ENCODE measurements around the gene LCN12. TPM values are rescaled to one million over a fixed set of nuclear protein-coding genes. Genes with fewer than 3 reads are reported as not detected.

LCN12 gene
- total RNA-seq, 2 donors from 2014 or later = 7.0 to 11.9 TPM

DNA sequence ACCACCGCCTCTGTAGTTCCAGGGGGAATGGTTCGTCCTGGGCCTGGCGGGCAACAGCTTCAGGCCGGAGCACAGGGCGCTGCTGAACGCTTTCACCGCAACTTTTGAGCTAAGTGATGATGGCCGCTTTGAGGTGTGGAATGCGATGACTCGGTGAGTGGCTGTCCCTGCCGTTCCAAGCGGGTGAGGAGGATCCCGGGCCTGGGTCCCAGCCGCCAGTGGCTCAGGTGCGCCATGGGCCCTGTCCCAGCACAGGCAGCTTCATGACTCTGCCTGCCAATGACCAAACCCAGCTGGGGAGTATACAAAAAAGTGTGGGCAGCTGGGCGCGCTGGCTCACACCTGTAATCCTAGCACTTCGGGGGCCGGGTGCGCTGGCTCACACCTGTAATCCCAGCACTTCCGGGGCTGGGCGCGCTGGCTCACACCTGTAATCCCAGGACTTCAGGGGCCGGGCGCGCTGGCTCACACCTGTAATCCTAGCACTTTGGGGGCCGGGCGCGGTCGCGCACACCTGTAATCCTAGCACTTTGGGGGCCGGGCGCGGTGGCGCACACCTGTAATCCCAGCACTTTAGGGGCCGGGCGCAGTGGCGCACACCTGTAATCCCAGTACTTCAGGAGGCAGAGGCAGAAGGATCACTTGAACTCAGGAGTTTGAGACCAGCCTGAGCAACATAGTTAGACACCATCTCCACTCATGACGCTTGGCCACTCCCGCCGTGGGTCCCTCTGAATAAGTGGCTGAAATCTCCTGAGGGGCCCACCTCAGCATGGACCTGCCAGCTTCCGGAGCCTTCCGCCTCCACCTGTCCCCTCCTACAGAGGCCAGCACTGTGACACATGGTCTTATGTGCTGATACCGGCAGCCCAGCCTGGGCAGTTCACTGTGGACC is 1.1 kb downstream of the LCN12 start:
- DNase-seq (no peak), ATAC-seq (no peak)
- intact Hi-C loops (cut with DNase I) = no loop called here

GRCh38 chr9:136953771-136954269 is 1.7 kb downstream of the LCN12 start:
- intact Hi-C loops (cut with DNase I) = no loop called here
- DNase-seq (no peak), ATAC-seq (no peak)

- intact Hi-C loops (cut with DNase I) = no loop called here
- DNase-seq (no peak), ATAC-seq (no peak)
Measured at GRCh38 chr9:136954270-136955083, 2.4 kb downstream of the LCN12 start.

GRCh38 chr9:136955202-136955942 is 3.3 kb downstream of the LCN12 start:
- DNase-seq = no peak
- intact Hi-C loops (cut with DNase I) = no loop called here
- ATAC-seq = no peak

GRCh38 chr9:136955943-136956335 is 3.9 kb downstream of the LCN12 start:
- ATAC-seq (no peak), DNase-seq (no peak)
- intact Hi-C loops (cut with DNase I) = no loop called here

DNA sequence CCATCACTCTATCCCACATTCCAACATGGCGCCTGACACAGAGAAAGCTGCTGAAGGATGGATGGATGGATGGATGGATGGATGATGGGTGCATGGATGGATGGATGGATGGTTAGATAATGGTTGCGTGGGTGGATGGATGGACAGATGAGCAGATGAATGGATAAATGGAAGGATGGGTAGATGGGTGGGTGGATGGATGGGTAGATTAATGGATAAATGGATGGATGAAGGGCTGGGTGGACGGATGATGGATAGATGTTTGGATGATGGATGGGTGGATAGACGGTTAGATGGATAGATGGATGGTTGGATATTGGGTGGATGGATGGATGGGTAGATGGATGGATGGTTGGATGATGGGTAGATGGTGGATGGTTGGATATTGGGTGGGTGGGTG is 4.5 kb downstream of the LCN12 start:
- DNase-seq (no peak), ATAC-seq (no peak)
- intact Hi-C loops (cut with DNase I) = no loop called here

GRCh38 chr9:136957461-136957860 is 5.4 kb downstream of the LCN12 start:
- ATAC-seq (no peak), DNase-seq (no peak)
- intact Hi-C loops (cut with DNase I) = no loop called here

GRCh38 chr9:136957901-136958300 is 5.8 kb downstream of the LCN12 start:
- intact Hi-C loops (cut with DNase I) = no loop called here
- ATAC-seq = no peak
- no peak for DNase-seq

DNA sequence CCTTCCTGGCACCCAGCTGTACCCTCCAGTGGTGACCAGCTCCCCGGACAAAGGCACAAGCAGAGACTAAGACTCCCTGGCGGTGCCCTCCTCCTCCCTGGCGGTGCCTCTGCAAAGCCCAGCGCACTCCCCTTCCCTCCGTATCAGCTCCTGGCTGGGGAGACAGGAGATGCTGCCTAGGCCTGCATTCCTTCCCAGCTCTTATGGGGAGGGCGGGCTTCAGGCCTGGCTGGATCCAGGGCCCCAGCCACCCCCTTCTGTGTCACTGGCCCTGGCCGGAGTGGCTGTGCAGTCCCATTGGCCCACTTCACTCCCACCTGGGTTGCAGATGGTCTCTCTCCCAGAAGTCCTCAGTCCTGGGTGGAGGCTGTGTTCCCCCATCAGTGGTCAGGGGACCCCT is 6.4 kb downstream of the LCN12 start:
- intact Hi-C loops (cut with DNase I) = no loop called here
- ATAC-seq = no peak
- no peak for DNase-seq

GRCh38 chr9:136958898-136959850 is 7.1 kb downstream of the LCN12 start:
- no peak for DNase-seq
- ATAC-seq = no peak
- intact Hi-C loops (cut with DNase I) = no loop called here

DNA sequence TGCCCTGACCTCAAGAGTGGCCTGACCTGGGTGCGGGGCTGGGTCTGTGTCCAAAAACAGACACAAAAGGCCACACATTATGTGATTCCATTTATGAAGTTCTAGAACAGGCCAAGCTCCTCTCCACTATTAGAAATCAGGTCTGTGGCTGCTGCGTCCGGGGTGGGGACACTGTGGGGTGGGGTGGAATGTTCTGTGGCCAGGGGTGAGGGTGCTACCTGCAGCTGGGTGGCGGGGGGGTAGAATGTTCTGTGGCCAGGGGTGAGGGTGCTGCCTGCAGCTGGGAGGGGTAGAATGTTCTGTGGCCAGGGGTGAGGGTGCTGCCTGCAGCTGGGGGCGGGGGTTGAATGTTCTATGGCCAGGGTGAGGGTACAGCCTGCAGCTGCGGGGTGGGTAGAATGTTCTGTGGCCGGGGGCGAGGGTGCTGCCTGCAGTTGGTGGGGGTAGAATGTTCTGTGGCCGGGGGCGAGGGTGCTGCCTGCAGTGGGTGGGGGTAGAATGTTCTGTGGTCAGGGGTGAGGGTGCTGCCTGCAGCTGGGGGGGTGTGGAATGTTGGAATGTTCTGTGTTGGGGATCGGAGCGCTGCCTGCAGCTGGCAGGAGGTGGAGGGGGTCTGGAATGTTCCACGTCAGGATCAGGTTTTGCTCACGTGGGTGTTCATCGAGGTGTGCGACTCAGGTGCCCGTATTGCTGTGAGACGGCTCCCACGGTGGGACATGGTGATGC is 8.3 kb downstream of the LCN12 start:
- DNase-seq (no peak), ATAC-seq (no peak)
- intact Hi-C loops (cut with DNase I) = no loop called here

DNA sequence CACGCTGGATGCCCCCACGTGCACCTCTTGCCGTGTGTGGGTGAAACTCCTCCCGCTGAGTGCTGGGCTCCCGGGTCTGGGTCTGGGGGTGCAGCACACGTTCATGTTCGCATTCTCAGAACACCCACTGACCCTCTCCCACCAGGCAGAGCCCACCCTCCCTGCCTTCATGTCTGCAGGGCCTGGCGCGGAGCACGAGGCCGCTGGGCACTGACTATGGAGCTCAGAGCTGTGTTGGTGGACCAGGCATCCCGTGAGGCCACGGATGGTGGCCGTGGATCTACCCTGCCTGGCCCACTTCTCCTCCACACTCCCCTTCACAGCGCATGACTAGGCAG is 8.8 kb downstream of the LCN12 start:
- intact Hi-C loops (cut with DNase I) = no loop called here
- DNase-seq (no peak), ATAC-seq (peak in 1 of 2 donors; percentile 2)

DNA sequence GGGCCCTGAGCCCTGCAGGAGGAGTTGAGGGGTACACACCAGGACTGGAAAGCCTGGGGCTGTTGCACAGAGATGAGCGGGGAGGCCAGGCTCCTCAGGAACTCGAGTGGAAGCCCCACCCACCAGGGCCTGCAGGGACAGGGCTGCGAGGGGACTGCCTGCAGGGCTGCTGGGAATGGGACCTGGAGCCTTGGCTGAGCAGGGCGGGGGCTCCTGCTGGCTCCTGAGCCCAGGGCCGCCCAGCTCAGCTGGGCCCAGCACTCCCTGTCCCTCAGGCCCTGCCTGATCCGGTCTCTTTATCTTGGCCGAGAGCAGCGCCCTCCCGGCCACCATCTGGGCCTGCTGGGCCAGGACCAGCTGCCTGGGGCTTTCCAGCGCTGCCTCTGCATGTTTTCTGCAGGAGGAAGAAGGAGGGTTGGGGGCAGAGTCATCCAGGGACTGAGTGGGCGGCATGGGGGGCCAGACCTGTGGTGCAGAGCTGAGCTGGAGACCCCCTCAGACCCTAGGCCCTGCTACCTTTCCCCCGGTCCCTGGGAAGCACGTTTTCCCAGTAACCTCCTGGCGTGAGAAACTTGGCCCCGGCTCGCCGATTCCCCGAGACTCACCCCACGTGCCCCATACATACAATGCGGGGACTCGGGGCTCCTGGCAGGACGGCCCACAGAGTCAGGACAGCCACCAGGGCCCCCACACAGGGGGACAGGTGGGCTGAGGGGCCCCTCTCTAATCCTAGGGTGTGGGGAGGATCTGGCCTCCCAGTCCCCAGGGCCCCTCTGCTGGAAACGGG is 9.4 kb downstream of the LCN12 start:
- intact Hi-C loops (cut with DNase I) = no loop called here
- ATAC-seq (peak; percentile 79 to 93), DNase-seq (peak; percentile 68)

GRCh38 chr9:136962163-136962562 is 10.1 kb downstream of the LCN12 start:
- intact Hi-C loops (cut with DNase I) = no loop called here
- DNase-seq (no peak), ATAC-seq (no peak)

DNA sequence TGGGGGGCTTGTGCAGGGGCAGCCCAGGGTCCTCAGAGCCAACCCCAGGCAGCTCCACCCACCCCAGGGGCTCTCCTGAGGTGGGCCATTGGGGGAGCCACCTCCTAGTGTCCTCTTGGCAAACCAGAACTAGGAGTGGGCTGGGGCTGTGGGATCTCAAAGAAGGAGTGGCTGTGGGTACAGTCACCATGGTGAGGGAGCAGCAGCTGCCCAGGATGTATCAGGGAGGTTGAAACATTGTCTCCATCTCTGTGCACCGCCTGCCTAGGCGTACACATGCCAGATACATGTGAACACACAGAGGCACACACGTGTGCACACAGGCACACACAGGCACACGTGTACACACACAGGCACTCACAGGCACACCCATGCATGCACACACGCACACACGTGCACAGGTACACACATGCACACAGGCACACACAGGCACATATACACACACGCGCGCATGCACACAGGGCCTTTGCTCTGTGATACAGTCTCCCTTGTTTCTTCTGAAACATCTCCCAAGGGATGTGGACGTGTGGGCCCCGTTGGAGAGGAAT is 10.7 kb downstream of the LCN12 start:
- DNase-seq = no peak
- intact Hi-C loops (cut with DNase I) = no loop called here
- no peak for ATAC-seq

DNA sequence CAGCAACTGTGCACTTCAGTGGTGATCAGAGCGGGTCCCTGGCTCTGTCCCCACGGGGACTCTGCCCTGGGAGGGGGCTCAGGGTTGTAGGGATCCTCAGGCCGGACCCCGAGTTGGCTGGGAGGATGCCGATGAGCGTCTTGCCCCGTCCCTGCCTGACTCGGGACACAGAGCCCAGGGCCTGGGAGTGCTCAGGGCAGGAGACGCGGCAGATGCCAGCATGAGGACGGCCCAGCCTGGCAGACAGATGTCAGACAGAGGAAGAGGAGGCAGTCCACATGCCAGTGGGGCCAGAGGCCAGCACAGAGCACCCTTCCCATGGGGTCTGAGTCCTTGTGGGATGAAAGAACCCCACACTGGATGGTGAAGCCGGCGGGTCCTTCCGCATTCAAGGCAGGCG is 11.3 kb downstream of the LCN12 start:
- ATAC-seq = no peak
- intact Hi-C loops (cut with DNase I) = no loop called here
- no peak for DNase-seq

- DNase-seq (no peak), ATAC-seq (no peak)
- intact Hi-C loops (cut with DNase I) = no loop called here
Measured at GRCh38 chr9:136963751-136964150, 11.7 kb downstream of the LCN12 start.
